Measurements from ENCODE around the gene TMCO1.
"Not testable (repeated sequence)": the region's sequence is repeated elsewhere in the genome, so short reads cannot be mapped to it uniquely, and the experiment has no call there.

TMCO1 gene

DNA sequence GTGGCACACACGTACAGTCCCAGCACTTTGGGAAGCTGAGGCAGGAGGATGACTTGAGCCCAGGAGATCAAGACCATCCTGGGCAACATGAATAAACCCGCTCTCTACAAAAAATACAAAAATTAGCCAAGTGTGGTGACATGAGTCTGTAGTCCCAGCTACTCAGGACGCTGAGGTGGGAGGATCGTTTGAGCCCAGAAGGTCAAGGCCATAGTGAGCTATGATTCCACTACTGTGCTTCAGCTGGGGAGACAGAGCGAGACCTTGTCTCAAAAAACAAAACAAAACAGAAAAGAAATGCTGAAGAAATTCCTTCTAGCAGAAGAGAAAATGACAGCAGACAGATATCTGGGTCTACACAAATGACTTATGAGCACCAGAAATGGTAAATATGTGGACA, 80.6 kb downstream of the TMCO1 start:
- H3K36me3 ChIP-seq (ENCODE audit: control insufficient read depth, insufficient read depth, low read length), result no peaks in the 10 kb centered on the region
- no peaks in the 10 kb centered on the region for H3K27me3 ChIP-seq (ENCODE audit: control insufficient read depth, insufficient read depth, low read length)
- no peaks in the 10 kb centered on the region for H3K4me1 ChIP-seq (ENCODE audit: control insufficient read depth, insufficient read depth, low read length)
- WGBS (ENCODE audit: insufficient coverage, insufficient read length), result no CpG with 5 or more reads among the region's 5 CpGs
- H3K9me3 ChIP-seq (ENCODE audit: control insufficient read depth, insufficient read depth, low read length), result no peaks in the 10 kb centered on the region
- no peak for DNase-seq (ENCODE audit: low read depth, low spot score)
- H3K27ac ChIP-seq (ENCODE audit: low read length), result no peak overlapping the region
- no peak overlapping the region for H3K4me3 ChIP-seq (ENCODE audit: low read length)

DNA sequence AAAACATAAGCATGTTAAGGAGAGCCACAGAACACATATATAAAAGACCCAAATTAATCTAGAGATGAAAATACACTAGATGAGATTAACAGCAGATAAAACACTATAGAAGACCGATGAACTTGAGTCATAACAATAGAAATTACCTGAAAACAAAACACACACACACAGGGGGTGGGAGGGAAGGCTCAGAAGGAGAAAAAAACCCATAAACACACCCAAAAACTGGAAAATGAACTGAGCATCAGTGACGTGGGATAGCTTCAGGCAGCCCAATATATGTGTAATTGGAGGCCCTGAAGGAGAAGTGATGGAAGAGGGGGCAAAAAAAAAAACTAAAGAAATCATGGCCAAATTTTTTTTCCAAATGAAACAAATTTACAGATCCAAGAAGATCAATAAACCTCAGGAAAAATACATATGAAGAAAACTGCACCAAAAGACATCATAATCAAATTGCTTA, 81.7 kb downstream of the TMCO1 start:
- WGBS (ENCODE audit: insufficient coverage, insufficient read length), result no CpG with 5 or more reads among the region's 2 CpGs
- Histone ChIP-seq H3K4me1 (ENCODE audit: control insufficient read depth, insufficient read depth, low read length) (no peaks in the 10 kb centered on the region), H3K27me3 (ENCODE audit: control insufficient read depth, insufficient read depth, low read length) (no peaks in the 10 kb centered on the region), H3K27ac (ENCODE audit: low read length) (no peak overlapping the region), H3K9me3 (ENCODE audit: control insufficient read depth, insufficient read depth, low read length) (no peaks in the 10 kb centered on the region), H3K4me3 (ENCODE audit: low read length) (no peak overlapping the region), H3K36me3 (ENCODE audit: control insufficient read depth, insufficient read depth, low read length) (peaks cover 4% of the 10 kb centered on the region)
- no peak for DNase-seq (ENCODE audit: low read depth, low spot score)

DNA sequence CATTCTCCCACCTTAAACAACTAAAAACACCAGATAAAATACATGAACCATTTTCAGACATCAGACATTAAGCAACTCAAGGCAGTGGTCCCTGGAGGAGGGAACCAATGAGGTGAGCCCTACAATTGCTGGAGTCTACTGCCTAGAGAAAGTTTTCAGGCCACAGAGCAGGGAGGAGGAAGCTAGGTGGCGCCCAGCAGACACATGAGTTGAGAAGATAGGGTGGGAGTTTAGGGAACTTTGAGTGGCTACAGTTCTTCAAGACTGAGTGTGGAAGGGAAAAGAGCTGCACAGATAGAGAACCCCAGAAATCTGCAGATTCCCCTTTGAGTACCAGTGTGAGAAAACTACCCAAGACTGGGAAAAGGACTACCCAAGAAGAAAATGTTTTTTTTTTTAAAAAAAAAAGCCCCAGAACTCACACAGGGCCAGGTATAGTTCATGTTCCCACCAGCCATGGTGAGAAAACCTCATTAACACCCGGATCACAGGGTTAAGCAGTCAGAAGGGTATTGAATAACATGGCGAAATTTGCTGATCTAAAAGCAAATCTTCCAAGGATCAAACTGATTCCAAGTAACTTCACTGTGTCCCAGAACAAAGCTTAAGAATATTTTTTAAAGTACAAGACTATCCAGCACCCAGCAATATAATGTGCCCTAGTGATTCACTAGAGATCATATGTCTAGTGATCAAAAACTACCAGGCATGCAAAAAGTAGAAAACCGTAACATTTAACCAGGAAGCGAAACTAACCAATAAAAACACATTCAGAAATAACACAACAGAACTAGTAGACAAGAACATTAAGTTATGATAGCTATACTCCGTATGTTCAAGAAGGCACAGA, 82.3 kb downstream of the TMCO1 start:
- Histone ChIP-seq H3K36me3 (ENCODE audit: control insufficient read depth, insufficient read depth, low read length) (peaks cover 6% of the 10 kb centered on the region), H3K27ac (ENCODE audit: low read length) (no peak overlapping the region), H3K9me3 (ENCODE audit: control insufficient read depth, insufficient read depth, low read length) (no peaks in the 10 kb centered on the region), H3K4me1 (ENCODE audit: control insufficient read depth, insufficient read depth, low read length) (no peaks in the 10 kb centered on the region), H3K27me3 (ENCODE audit: control insufficient read depth, insufficient read depth, low read length) (no peaks in the 10 kb centered on the region), H3K4me3 (ENCODE audit: low read length) (no peak overlapping the region)
- no peak for DNase-seq (ENCODE audit: low read depth, low spot score)
- no CpG with 5 or more reads among the region's 6 CpGs for WGBS (ENCODE audit: insufficient coverage, insufficient read length)

DNA sequence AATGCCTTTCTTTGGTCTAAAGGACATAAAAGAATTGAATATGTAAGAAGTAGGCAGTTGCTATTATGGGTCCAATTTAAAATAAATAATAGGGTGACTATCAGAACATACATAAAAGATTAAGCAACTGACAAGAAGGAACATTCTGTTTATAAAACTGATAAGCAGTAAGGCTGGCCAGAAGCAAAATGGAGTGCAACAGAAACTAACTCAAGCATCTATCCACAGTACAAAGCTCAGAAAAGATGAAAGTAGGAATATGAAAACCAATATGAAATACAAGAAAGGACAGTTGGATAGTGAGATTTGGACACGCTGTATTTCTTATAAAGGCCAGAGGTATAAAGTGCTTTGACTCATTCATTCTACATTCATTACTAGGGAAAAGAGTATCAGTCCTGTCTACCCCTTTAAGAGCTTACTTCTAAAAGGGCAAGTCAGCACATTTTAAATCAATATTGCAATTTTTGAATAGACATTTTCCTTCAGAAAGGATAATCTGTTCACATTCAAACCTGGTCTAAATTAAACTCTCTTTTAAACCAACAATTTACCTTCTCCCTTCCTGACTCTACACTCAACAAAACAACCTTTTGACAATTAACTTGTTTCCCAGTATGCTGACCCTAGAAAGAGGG, 84.7 kb downstream of the TMCO1 start:
- peaks cover 6% of the 10 kb centered on the region for H3K36me3 ChIP-seq (ENCODE audit: control insufficient read depth, insufficient read depth, low read length)
- no peaks in the 10 kb centered on the region for H3K27me3 ChIP-seq (ENCODE audit: control insufficient read depth, insufficient read depth, low read length)
- H3K27ac ChIP-seq (ENCODE audit: low read length), result no peak overlapping the region
- H3K9me3 ChIP-seq (ENCODE audit: control insufficient read depth, insufficient read depth, low read length), result no peaks in the 10 kb centered on the region
- DNase-seq (ENCODE audit: low read depth, low spot score), result no peak
- no CpG with 5 or more reads among the region's 1 CpG for WGBS (ENCODE audit: insufficient coverage, insufficient read length)
- no peaks in the 10 kb centered on the region for H3K4me1 ChIP-seq (ENCODE audit: control insufficient read depth, insufficient read depth, low read length)
- no peak overlapping the region for H3K4me3 ChIP-seq (ENCODE audit: low read length)

DNA sequence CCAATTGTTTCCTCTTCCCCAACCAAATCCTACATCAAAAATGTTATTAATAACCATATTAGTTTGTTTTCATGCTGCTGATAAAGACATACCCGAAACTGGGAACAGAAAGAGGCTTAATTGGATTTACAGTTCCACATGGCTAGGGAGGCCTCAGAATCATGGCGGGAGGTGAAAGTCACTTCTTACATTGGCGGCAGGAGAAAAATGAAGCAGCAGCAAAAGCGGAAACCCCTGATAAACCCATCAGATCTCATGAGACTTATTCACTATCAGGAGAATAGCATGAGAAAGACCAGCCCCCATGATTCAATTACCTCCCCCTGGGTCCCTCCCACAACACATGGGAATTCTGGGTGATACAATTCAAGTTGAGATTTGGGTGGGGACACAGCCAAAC, 87.9 kb downstream of the TMCO1 start:
- not testable (repeated sequence) for H3K27me3 ChIP-seq (ENCODE audit: control insufficient read depth, insufficient read depth, low read length); H3K4me1 ChIP-seq (ENCODE audit: control insufficient read depth, insufficient read depth, low read length); DNase-seq (ENCODE audit: low read depth, low spot score); H3K9me3 ChIP-seq (ENCODE audit: control insufficient read depth, insufficient read depth, low read length); H3K36me3 ChIP-seq (ENCODE audit: control insufficient read depth, insufficient read depth, low read length); H3K27ac ChIP-seq (ENCODE audit: low read length); H3K4me3 ChIP-seq (ENCODE audit: low read length)
- no CpG with 5 or more reads among the region's 4 CpGs for WGBS (ENCODE audit: insufficient coverage, insufficient read length)

DNA sequence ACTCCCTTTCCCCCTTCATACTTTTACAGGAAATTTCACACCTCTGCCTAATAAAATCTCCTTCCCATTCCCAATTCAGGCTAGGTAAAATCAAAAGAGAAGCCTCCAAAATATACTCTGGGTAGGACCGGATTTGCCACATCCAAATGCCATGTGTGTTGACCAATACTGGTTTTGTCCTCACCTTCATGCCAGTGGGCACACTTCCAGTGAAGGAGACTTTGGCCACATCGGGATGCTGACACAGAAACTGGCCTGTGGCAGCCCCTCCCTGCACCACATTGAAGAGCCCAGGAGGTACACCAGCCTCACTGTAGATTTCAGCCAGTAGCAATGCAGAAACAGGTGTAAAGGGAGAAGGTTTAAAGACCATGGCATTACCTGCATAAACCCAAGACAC, 88.4 kb downstream of the TMCO1 start:
- Histone ChIP-seq H3K27me3 (ENCODE audit: control insufficient read depth, insufficient read depth, low read length) (no peaks in the 10 kb centered on the region), H3K36me3 (ENCODE audit: control insufficient read depth, insufficient read depth, low read length) (peaks cover 6% of the 10 kb centered on the region), H3K27ac (ENCODE audit: low read length) (no peak overlapping the region), H3K4me1 (ENCODE audit: control insufficient read depth, insufficient read depth, low read length) (no peaks in the 10 kb centered on the region), H3K4me3 (ENCODE audit: low read length) (no peak overlapping the region), H3K9me3 (ENCODE audit: control insufficient read depth, insufficient read depth, low read length) (no peaks in the 10 kb centered on the region)
- no peak for DNase-seq (ENCODE audit: low read depth, low spot score)
- WGBS (ENCODE audit: insufficient coverage, insufficient read length), result no CpG with 5 or more reads among the region's 2 CpGs

DNA sequence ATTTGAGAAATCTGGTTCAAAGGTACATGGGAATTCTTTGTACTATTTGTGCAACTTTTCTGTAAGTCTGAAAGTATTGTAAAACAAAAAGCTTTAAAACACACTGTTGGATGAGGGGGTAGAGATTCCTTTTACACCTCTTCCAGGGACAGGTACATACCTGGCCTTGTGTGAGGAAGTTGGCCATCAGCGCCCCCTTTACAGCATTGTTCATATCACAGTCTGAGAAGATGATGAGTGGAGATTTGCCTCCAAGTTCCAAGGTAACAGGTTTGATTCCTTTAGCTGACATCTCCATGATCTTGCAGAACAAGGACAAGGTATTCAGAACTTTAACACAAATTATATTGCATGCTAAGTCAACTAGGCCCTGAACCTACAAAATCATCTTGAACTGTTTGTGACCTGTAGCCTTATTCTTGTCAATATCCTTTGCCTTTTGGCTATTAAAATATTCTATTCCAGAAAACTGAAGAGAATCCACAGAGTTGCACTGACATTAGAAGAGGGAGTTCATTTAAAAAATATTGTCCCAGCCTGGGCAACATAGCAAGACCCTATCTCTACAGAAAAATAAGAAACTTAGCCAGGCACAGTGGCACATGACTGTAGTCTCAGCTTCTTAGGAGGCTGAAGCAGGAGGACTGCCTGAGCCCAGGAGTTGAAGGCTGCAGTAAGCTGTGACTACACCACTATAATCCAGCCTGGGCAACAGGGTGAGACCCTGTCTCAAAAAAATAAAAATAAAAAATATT, 89.2 kb downstream of the TMCO1 start:
- no peak overlapping the region for H3K27ac ChIP-seq (ENCODE audit: low read length)
- no CpG with 5 or more reads among the region's 1 CpG for WGBS (ENCODE audit: insufficient coverage, insufficient read length)

DNA sequence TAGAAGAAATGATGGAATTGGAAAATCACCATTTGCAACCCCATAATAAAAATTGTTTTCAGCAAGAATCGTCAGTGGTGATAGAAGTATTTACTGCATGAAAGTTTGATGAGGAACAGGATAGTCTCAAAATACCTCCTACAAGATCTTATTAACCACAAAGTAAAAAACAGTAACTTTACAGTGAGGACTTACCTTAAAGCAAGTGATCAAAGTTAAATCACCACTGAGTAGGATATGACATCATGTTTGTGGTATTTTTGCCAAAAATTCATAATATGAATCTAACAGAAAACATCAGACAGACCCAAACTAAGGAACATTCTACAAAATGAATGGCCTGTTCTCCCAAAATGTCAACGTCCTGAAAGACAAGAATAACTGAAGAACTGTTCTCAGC, 90.2 kb downstream of the TMCO1 start:
- H3K36me3 ChIP-seq (ENCODE audit: control insufficient read depth, insufficient read depth, low read length), result peaks cover 6% of the 10 kb centered on the region
- no peaks in the 10 kb centered on the region for H3K4me1 ChIP-seq (ENCODE audit: control insufficient read depth, insufficient read depth, low read length)
- no CpG with 5 or more reads among the region's 2 CpGs for WGBS (ENCODE audit: insufficient coverage, insufficient read length)

More for the DNA sequence above, 89.2 kb downstream of the TMCO1 start:
- peaks cover 6% of the 10 kb centered on the region for H3K36me3 ChIP-seq (ENCODE audit: control insufficient read depth, insufficient read depth, low read length)
- no peak for DNase-seq (ENCODE audit: low read depth, low spot score)
- H3K4me1 ChIP-seq (ENCODE audit: control insufficient read depth, insufficient read depth, low read length), result no peaks in the 10 kb centered on the region
- H3K27me3 ChIP-seq (ENCODE audit: control insufficient read depth, insufficient read depth, low read length), result no peaks in the 10 kb centered on the region
- no peaks in the 10 kb centered on the region for H3K9me3 ChIP-seq (ENCODE audit: control insufficient read depth, insufficient read depth, low read length)
- no peak overlapping the region for H3K4me3 ChIP-seq (ENCODE audit: low read length)

More for the DNA sequence above, 90.2 kb downstream of the TMCO1 start:
- DNase-seq (ENCODE audit: low read depth, low spot score), result no peak
- H3K4me3 ChIP-seq (ENCODE audit: low read length), result no peak overlapping the region
- no peaks in the 10 kb centered on the region for H3K27me3 ChIP-seq (ENCODE audit: control insufficient read depth, insufficient read depth, low read length)
- H3K27ac ChIP-seq (ENCODE audit: low read length), result no peak overlapping the region
- H3K9me3 ChIP-seq (ENCODE audit: control insufficient read depth, insufficient read depth, low read length), result no peaks in the 10 kb centered on the region

Data from iPS DF 6.9 (cell line).